HCT116 (cell line): ENCODE results near the gene POLR2C.

Experiments
- CTCF ChIP-seq, 3 experiments: fragments of 200-600 bp in 1 of 3; sonication (generic) in 1 of 3; IDR thresholded peaks in 2 of 3; conservative IDR thresholded peaks in 1 of 3; 2 replicates each; pipeline ENCODE4 v1.5.1; 2012 to 2017; ENCODE audit warnings: low read depth in 2 of 3, low read length in 2 of 3, antibody characterized with exemption in 1 of 3, borderline replicate concordance in 1 of 3, control low read depth in 1 of 3, mild to moderate bottlenecking in 1 of 3, mixed read lengths in 1 of 3, mixed run types in 1 of 3, moderate library complexity in 1 of 3; ENCODE audit not compliant: insufficient read depth in 1 of 3
- EZH2 ChIP-seq: fragments of 200-600 bp; sonication (generic); IDR thresholded peaks from 2 replicates; pipeline ENCODE4 v1.6.1; 2017; ENCODE audit warnings: antibody characterized with exemption, mixed run types
- EZH2phosphoT487 ChIP-seq: fragments of 200-600 bp; IDR thresholded peaks from 2 replicates; pipeline ENCODE4 v1.6.1; 2018; ENCODE audit warnings: antibody characterized with exemption, borderline replicate concordance
- POLR2A ChIP-seq: IDR thresholded peaks from 2 replicates; pipeline ENCODE4 v1.7.0; 2011; ENCODE audit warnings: borderline replicate concordance; ENCODE audit not compliant: insufficient read depth, insufficient read length; ENCODE audit errors: extremely low read depth
- POLR2AphosphoS5 ChIP-seq: IDR thresholded peaks from 2 replicates; pipeline ENCODE4 v1.6.1; 2011; ENCODE audit warnings: mild to moderate bottlenecking, low read depth, low read length, moderate library complexity
- RAD21 ChIP-seq: IDR thresholded peaks from 2 replicates; pipeline ENCODE4 v1.6.1; 2012; ENCODE audit warnings: low read depth, mild to moderate bottlenecking
- SP1 ChIP-seq: IDR thresholded peaks from 2 replicates; pipeline ENCODE4 v1.6.1; 2012; ENCODE audit warnings: low read depth
- SRF ChIP-seq: IDR thresholded peaks from 2 replicates; pipeline ENCODE4 v1.6.1; 2012; ENCODE audit warnings: low read depth
- ZNF274 ChIP-seq: fragments of 200-500 bp; sonication (Bioruptor generic); IDR thresholded peaks from 2 replicates; pipeline ENCODE4 v1.6.1; 2014; ENCODE audit warnings: mild to moderate bottlenecking, low read depth, low read length, inconsistent platforms

- no peak for TF ChIP-seq SRF
- no peak for TF ChIP-seq CTCF (IDR thresholded peaks at IDR 0.05 in 2 of 3, conservative IDR thresholded peaks at IDR 0.05 in 1 of 3; ENCODE audit: borderline replicate concordance in 1 of 3, insufficient read depth in 1 of 3, low read depth in 2 of 3, low read length in 2 of 3)
- TF ChIP-seq POLR2AphosphoS5, result no peak
- no peak for TF ChIP-seq EZH2
- TF ChIP-seq SP1, result no peak
- TF ChIP-seq POLR2A, result no peak
- TF ChIP-seq EZH2phosphoT487, result no peak
- no peak for TF ChIP-seq RAD21
- no peak for TF ChIP-seq ZNF274
These were observed 14.3 kb downstream of the POLR2C start for GRCh38 chr16:57476546-57477410.
